Measurements from ENCODE around the gene RTN1.

GRCh38 chr14:59699442-59699841 lies 171.1 kb downstream of the RTN1 start:
- TF ChIP-seq CTCF (conservative IDR thresholded peaks at IDR 0.05; ENCODE audit: low read length) (no peak), EZH2phosphoT487 (IDR thresholded peaks at IDR 0.05; ENCODE audit: borderline replicate concordance, low read depth, low read length) (no peak)
